Heart left ventricle (tissue), 16 donors: Measurements from ENCODE around the gene ARSG. TPM values are rescaled to one million over a fixed set of nuclear protein-coding genes. Genes with fewer than 3 reads are reported as not detected.
"Not testable (repeated sequence)": the region's sequence is repeated elsewhere in the genome, so short reads cannot be mapped to it uniquely, and the experiment has no call there.

Source experiments
- ATAC-seq, 4 donors: fragments of 200-7000 bp; cut with Tn5 transposase; one replicate each; pipeline ENCODE4 v1.9.1; 2020 to 2022; ENCODE audit warnings: moderate library complexity in 4 of 4, mild to moderate bottlenecking in 3 of 4, moderate number of reproducible peaks in 1 of 4
- DNase-seq, 5 donors: peaks; one replicate each; pipeline ENCODE4 v3.0.0-alpha.2; 2020
- H3K27ac ChIP-seq, 12 donors: fragments of 200-600 bp; sonication (generic) in 4 of 12; one replicate each; pipeline versions ENCODE4 v1.5.0 to v1.8.0; 2016 to 2022; ENCODE audit warnings: mild to moderate bottlenecking in 2 of 12
- H3K27me3 ChIP-seq, 9 donors: fragments of 200-600 bp; sonication (generic) in 2 of 9; one replicate each; pipeline versions ENCODE4 v1.5.1 to v1.8.0; 2016 to 2022; ENCODE audit warnings: mild to moderate bottlenecking in 3 of 9
- H3K36me3 ChIP-seq, 9 donors: fragments of 200-600 bp; sonication (generic) in 2 of 9; one replicate each; pipeline versions ENCODE4 v1.5.0 to v1.8.0; 2018 to 2022; ENCODE audit warnings: mild to moderate bottlenecking in 2 of 9
- H3K4me1 ChIP-seq, 12 donors: fragments of 200-600 bp; sonication (generic) in 4 of 12; one replicate each; pipeline versions ENCODE4 v1.5.0 to v1.8.0; 2016 to 2022; ENCODE audit warnings: mild to moderate bottlenecking in 3 of 12
- H3K4me3 ChIP-seq, 12 donors: fragments of 200-600 bp; sonication (generic) in 4 of 12; one replicate each; pipeline versions ENCODE4 v1.5.0 to v1.8.0; 2017 to 2022; ENCODE audit warnings: mild to moderate bottlenecking in 9 of 12, moderate library complexity in 4 of 12
- H3K9me3 ChIP-seq, 12 donors: fragments of 200-600 bp; sonication (generic) in 4 of 12; one replicate each; pipeline versions ENCODE4 v1.5.0 to v1.8.0; 2016 to 2022; ENCODE audit warnings: mild to moderate bottlenecking in 1 of 12
- CTCF ChIP-seq, 12 donors: fragments of 200-600 bp; sonication (generic) in 4 of 12; IDR thresholded peaks; one replicate each; pipeline versions ENCODE4 v1.5.0 to v1.8.0; 2018 to 2022; ENCODE audit warnings: antibody characterized with exemption in 12 of 12, mild to moderate bottlenecking in 5 of 12
- POLR2A ChIP-seq, 2 donors: fragments of 450-650 bp; IDR thresholded peaks; one replicate each; pipeline ENCODE4 v1.6.1; 2017; ENCODE audit warnings: antibody characterized with exemption in 2 of 2, mild to moderate bottlenecking in 2 of 2, moderate library complexity in 2 of 2
- WGBS, 4 donors: extraction: QIAGEN DNeasy Blood & Tissue Kit in 2 of 4; methylation state at CpG; one replicate each; pipeline versions ENCODE4 v1.1.5 to v1.1.7; 2013 to 2018; 5-methylcytosine and 5-hydroxymethylcytosine counted together
- intact Hi-C, 10 donors: fragments of 100-400 bp; cut with DNase I; formaldehyde crosslinking; loops; one replicate each; pipeline versions ENCODE4 v1.11.1 to v1.14.2; 2022
- polyA plus RNA-seq, 2 donors: library from polyadenylated mRNA; stranded (reverse); fragments of 200-250 nt; gene quantifications; one replicate each; pipeline ENCODE4 v1.2.3, GENCODE V29; 2013
- total RNA-seq, 9 donors: library from RNA; depleted of rRNA in 2 of 9; stranded (reverse); fragments of >200 nt in 2 of 9; fragmentation: NEBNext Ultra II Directional in 3 of 9; extraction: Animal tissue kit (Norgen Biotek cat#: 25700) in 3 of 9; gene quantifications; one replicate each; pipeline versions ENCODE4 v1.1.0 to v1.2.4, GENCODE V29; 2016 to 2023
- donor health status: ischemic (EF 13 %, LVEDD 7.1; RV severe dilation, severe dysfunction).
- donor health status: healthy with polysubstance abuse.
- donor health status: DM: no; HTN: yes; CAD: no.
- donor health status: DM: no; HTN: no; CAD: no.
- donor health status: ischemic (EF 25% LVEDD 6.9; RV normal size, moderate dysfunction).
- donor health status: ischemic (EF 25% LVEDD 5.7; RV mildly dilated, moderate dysfunction).
- donor health status: healthy.
- donor health status: DM: yes; HTN: yes; CAD: no.
- donor health status: ischemic (EF 35%, LVEDD 5.7; RV mildly dilated, moderate dysfunction).
- donor health status: nonischemic (EF 11% LVEDD 7.7; RV severe dilation, severe dysfunction).
- donor health status: DM: yes; HTN: yes; CAD: no.
- donor health status: PGD.
- donor health status: ischemic (EF 29% LVEDD 5.4; RV normal size, mild dysfunction).
- donor health status: nonischemic (EF 23%, LVEDD 6.1; RV moderate dilation, normal function).

ARSG gene
- total and polyA plus RNA-seq, 11 donors, result 1.2 to 4.9 (median 3.3) TPM

DNA sequence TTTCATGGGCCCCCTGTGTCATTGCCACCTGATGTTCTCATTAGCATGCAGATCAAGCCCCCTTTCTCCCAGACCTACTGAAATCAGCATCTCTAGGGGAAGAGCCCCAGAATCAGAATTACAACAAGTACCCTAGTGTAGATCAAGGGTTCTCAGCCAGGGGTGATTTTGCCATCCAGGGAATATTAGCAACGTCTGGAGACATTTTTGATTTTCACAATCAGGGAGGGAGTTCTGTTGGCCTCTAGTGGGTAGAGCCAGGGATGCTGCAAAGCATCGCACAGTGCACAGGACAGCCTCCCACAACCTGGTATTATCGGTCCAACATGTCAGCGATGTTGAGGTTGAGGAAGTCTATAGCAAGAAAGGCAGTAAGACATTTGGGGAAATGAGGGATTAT is 36.1 kb upstream of the ARSG start:
- Histone ChIP-seq H3K27me3 (no peaks in the 10 kb centered on the region), H3K4me1 (peaks cover 0 to 54% (median 10%) of the 10 kb centered on the region in 12 donors), H3K27ac (peak overlapping the region in 1 of 12 donors; percentile 64), H3K36me3 (peaks cover 0 to 74% (median 52%) of the 10 kb centered on the region in 9 donors), H3K9me3 (no peaks in the 10 kb centered on the region), H3K4me3 (no peak overlapping the region)
- intact Hi-C loops, result loop anchor here in 1 of 10 donors (10.0 kb wide), 1 partner anchor 510 kb away; no protein-coding TSS in a partner anchor
- WGBS, 4 donors, result 80 to 88% (median 84%) methylated on average over 4 of the region's 4 CpGs
- DNase-seq (no peak), ATAC-seq (no peak)
- no peak for TF ChIP-seq POLR2A (IDR thresholded peaks at IDR 0.05)
- TF ChIP-seq CTCF (IDR thresholded peaks at IDR 0.05), result no peak

GRCh38 chr17:68255731-68256538 is 35.4 kb upstream of the ARSG start:
- 79 to 85% (median 81%) methylated on average over 5 of the region's 5 CpGs for WGBS, 4 donors
- no peak for TF ChIP-seq CTCF (IDR thresholded peaks at IDR 0.05)
- no peak for TF ChIP-seq POLR2A (IDR thresholded peaks at IDR 0.05)
- Histone ChIP-seq H3K4me3 (no peak overlapping the region), H3K9me3 (no peaks in the 10 kb centered on the region), H3K36me3 (peaks cover 0 to 67% (median 44%) of the 10 kb centered on the region in 9 donors), H3K27me3 (no peaks in the 10 kb centered on the region), H3K27ac (peak overlapping the region in 1 of 12 donors; percentile 64), H3K4me1 (peaks cover 0 to 51% (median 10%) of the 10 kb centered on the region in 12 donors)
- no peak for ATAC-seq
- intact Hi-C loops, result loop anchor here in 1 of 10 donors (10.0 kb wide), 1 partner anchor 509 kb away; no protein-coding TSS in a partner anchor
- DNase-seq, result no peak

- Histone ChIP-seq H3K4me1 (peaks cover 0 to 51% (median 10%) of the 10 kb centered on the region in 12 donors), H3K36me3 (peaks cover 0 to 59% (median 37%) of the 10 kb centered on the region in 9 donors), H3K27ac (peak overlapping the region in 1 of 12 donors; percentile 64)
- DNase-seq, H3K4me3 ChIP-seq, ATAC-seq, H3K27me3 ChIP-seq, H3K9me3 ChIP-seq: not testable (repeated sequence)
- 82 to 87% (median 85%) methylated on average over 5 of the region's 5 CpGs for WGBS, 4 donors
- intact Hi-C loops, result loop anchor here in 1 of 10 donors (10.0 kb wide), 1 partner anchor 508 kb away; no protein-coding TSS in a partner anchor
Observed at GRCh38 chr17:68256701-68257100, 34.6 kb upstream of the ARSG start.

GRCh38 chr17:68257934-68258333 is 33.4 kb upstream of the ARSG start:
- peak overlapping the region in 1 of 12 donors; percentile 80 for H3K27ac ChIP-seq
- ATAC-seq (no peak), DNase-seq (no peak)
- intact Hi-C loops, result loop anchor here in 1 of 10 donors (10.0 kb wide), 1 partner anchor 507 kb away; no protein-coding TSS in a partner anchor
- H3K9me3 ChIP-seq, result no peaks in the 10 kb centered on the region
- TF ChIP-seq POLR2A (IDR thresholded peaks at IDR 0.05) (no peak), CTCF (IDR thresholded peaks at IDR 0.05) (no peak)
- no peaks in the 10 kb centered on the region for H3K27me3 ChIP-seq
- peaks cover 0 to 51% (median 11%) of the 10 kb centered on the region in 12 donors for H3K4me1 ChIP-seq
- no peak overlapping the region for H3K4me3 ChIP-seq
- H3K36me3 ChIP-seq, result peaks cover 0 to 47% (median 34%) of the 10 kb centered on the region in 9 donors

DNA sequence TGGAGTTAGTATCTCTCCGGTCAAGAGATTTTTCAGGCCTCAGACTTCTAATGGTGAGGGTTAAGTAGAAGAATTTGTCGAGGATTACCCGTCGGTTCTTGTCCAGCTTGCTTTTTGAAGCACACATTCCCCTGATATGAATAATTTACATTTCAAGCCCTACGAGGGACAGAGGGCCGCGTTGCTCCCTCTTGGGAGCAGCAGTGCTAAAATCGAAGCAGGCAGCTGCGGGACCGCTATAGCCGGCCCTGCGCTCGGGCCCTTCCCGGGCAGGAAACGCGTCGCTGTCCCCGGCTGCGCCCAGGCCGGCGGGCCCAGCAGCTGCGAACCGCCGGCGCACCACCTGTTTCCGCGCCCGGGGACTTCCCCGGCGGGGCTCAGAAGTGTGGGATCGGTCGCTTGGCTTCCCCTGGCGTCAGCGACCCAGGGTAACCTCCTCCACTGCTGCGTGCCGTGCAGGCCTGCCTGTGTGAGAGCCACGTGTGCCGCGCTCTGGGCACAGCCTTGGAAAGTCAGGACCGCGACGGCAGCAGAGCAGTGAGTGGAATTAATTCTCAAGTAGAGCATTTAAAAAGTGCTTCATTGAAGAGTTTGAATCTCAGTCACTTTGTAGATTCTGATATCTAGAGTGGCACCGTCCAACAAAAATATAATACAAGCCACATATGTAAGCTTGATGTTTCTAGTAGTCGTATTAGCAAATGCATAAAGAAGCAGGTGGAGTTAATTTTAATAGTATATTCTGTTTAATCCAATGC is 32.2 kb upstream of the ARSG start:
- ATAC-seq (peak; percentile 77 to 95 (median 90)), DNase-seq (peak; percentile 38 to 88 (median 75))
- Histone ChIP-seq H3K4me1 (peaks cover 0 to 55% (median 11%) of the 10 kb centered on the region in 12 donors), H3K36me3 (peaks cover 0 to 35% (median 33%) of the 10 kb centered on the region in 9 donors), H3K4me3 (peak overlapping the region in 9 of 12 donors; percentile 12 to 40 (median 30)), H3K27ac (peak overlapping the region in 11 of 12 donors; percentile 37 to 83 (median 73))
- not testable (repeated sequence) for H3K27me3 ChIP-seq, H3K9me3 ChIP-seq
- intact Hi-C loops, result loop anchor here in 1 of 10 donors (10.0 kb wide), 1 partner anchor 506 kb away; no protein-coding TSS in a partner anchor
- 4 to 19% (median 7%) methylated on average over 11 to 41 of the region's 44 CpGs for WGBS, 4 donors

DNA sequence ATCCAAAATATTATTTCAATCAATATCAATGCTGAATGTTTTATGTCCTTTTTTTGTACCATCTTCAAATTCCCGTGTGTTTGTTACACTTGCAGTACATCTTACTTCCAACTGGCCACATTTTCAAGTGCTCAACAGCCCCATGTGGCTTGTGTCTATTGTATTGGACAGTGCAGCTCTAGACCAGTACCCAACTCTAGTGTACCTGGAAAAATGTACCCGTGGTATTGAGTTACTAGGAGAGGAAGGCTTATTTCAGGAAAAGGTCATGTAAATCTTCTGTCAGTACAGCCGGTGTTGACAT is 31.7 kb upstream of the ARSG start:
- not testable (repeated sequence) for H3K27me3 ChIP-seq, DNase-seq, H3K9me3 ChIP-seq, ATAC-seq
- 72 to 80% (median 76%) methylated on average over 3 of the region's 3 CpGs for WGBS, 4 donors
- Histone ChIP-seq H3K36me3 (peaks cover 0 to 30% (median 28%) of the 10 kb centered on the region in 9 donors), H3K4me3 (peak overlapping the region in 4 of 12 donors; percentile 30 to 40 (median 33)), H3K27ac (peak overlapping the region in 10 of 12 donors; percentile 54 to 83 (median 74)), H3K4me1 (peaks cover 0 to 55% (median 11%) of the 10 kb centered on the region in 12 donors)
- intact Hi-C loops, result loop anchor here in 1 of 10 donors (10.0 kb wide), 1 partner anchor 505 kb away; no protein-coding TSS in a partner anchor
